HAP-1 (cell line): ENCODE data around the gene PCP4L1.
A peak's percentile ranks its signal among the peaks of the same experiment; 100 is the strongest.
"Not testable (repeated sequence)": the region's sequence is repeated elsewhere in the genome, so short reads cannot be mapped to it uniquely, and the experiment has no call there.

Experiments
- DNase-seq, 2 experiments: peaks; one replicate each; pipeline ENCODE4 v3.0.0-alpha.2; 2016 to 2020; ENCODE audit warnings: low spot score in 2 of 2
- H3K27me3 ChIP-seq: fragments of 250-450 bp; sonication (Bioruptor Pico); 2 replicates; pipeline ENCODE4 v1.5.1; 2020; ENCODE audit warnings: low read depth, mild to moderate bottlenecking, moderate library complexity
- H3K36me3 ChIP-seq: fragments of 250-450 bp; sonication (Bioruptor Pico); replicated peaks from 2 replicates; pipeline ENCODE4 v1.5.1; 2020; ENCODE audit warnings: mild to moderate bottlenecking
- H3K4me1 ChIP-seq: fragments of 250-450 bp; sonication (Bioruptor Pico); 2 replicates; pipeline ENCODE4 v1.5.1; 2020; ENCODE audit warnings: mild to moderate bottlenecking
- H3K4me3 ChIP-seq: fragments of 250-450 bp; sonication (Bioruptor Pico); 2 replicates; pipeline ENCODE4 v1.5.1; 2020; ENCODE audit warnings: mild to moderate bottlenecking, moderate library complexity
- H3K9me3 ChIP-seq: fragments of 250-450 bp; sonication (Bioruptor Pico); 2 replicates; pipeline ENCODE4 v1.5.1; 2020; ENCODE audit warnings: mild to moderate bottlenecking, moderate library complexity
- in situ Hi-C: fragments of 300-500 bp; cut with MboI; formaldehyde crosslinking; loops from 3 replicates; pipeline ENCODE4 v1.14.3; 2020; ENCODE audit warnings: low sequenced_read_pairs, inconsistent platforms, mixed read lengths

The PCP4L1 gene

DNA sequence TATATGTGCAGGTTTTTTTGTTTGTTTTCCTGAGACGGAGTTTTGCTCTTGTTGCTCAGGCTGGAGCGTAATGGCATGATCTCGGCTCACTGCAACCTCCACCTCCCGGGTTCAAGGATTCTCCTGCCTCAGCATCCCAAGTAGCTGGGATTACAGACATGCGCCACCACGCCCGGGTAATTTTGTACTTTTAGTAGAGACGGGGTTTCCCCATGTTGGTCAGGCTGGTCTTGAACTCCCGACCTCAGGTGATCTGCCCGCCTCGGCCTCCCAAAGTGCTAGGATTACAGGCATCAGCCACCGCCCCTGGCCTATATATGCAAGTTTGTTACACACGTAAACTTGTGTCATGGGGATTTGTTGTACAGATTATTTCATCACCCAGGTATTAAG is 33.9 kb upstream of the PCP4L1 start:
- not testable (repeated sequence) for H3K4me3 ChIP-seq
- in situ Hi-C loops: loop anchor here (5.0 kb wide), 1 partner anchor 158 kb away; no protein-coding TSS in a partner anchor

DNA sequence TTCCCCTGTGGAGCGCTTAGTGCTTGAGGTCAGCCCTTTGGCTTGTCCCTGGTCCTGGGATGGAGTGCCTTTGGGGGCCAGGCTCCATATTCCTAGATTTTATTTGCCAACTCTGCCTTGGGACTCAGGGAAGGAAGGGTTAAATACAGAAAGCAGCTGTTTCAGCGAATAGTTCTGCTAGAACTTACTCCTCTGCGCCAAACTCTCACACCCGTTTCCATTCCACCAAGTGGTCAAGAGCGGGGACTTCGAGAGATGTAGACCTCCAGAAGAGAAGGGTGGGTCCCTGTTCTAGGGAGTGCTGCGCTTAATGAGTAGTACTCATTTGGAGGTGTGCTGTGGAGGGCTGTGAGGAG is 33.4 kb upstream of the PCP4L1 start:
- in situ Hi-C loops: loop anchor here (5.0 kb wide), 1 partner anchor 157 kb away; no protein-coding TSS in a partner anchor
- H3K4me3 ChIP-seq: 0 out of 2 replicates have a peak overlapping the region, but pooled peaks have one; percentile 0
- no peak for DNase-seq
- peaks cover 2% of the 10 kb centered on the region; the same call in 1 of the 2 replicates for H3K9me3 ChIP-seq
- H3K27me3 ChIP-seq: no peaks in the 10 kb centered on the region
- peaks cover 11% of the 10 kb centered on the region for H3K4me1 ChIP-seq
- H3K36me3 ChIP-seq: peaks cover 20% of the 10 kb centered on the region

More for the DNA sequence above, 33.9 kb upstream of the PCP4L1 start:
- H3K9me3 ChIP-seq, DNase-seq, H3K27me3 ChIP-seq: not testable (repeated sequence)
- peaks cover 20% of the 10 kb centered on the region for H3K36me3 ChIP-seq
- peaks cover 11% of the 10 kb centered on the region for H3K4me1 ChIP-seq

DNA sequence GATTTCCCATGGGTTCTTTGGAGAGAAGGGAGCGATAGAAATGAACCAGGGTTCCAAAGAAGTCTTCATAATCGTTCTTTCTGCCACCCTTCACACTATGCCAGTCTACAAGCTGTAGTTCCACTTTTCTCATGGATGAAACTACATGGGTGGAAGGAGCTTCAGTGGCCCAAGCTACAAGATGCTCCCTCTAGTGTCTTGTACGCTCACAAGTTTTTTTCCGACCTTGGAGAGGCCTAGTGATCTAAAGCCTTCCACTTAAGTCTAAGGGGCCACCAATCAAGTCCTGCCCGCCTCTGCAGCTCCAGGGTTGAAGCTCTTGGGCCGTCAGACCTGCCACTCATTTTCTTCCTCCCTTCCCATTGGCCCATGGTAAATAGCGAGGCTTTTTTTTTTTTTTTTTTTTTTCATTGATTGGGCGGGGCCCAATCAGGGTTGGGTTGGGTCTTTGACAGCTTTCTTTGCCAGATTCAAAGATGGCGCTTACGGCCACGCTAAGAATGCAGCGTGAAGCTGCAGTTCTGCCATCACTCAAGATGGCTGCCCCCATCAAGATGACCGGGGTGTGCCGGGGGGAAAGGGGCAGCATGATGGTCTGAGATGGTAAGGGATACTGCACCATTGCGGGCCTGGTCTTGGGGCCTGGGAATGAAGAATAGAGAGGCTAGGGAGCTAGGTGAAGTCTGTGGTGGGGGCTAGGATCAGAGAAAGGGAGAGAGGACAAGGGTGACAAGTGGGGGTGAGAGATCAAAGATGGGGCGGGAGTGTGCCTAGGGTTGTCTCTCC is 32.8 kb upstream of the PCP4L1 start, which contains the start of gene TOMM40L:
Gene TOMM40L, plus strand, starts transcription at position 527 of the 786 bp plus-strand sequence. CDS start 430 bp downstream, outside the sequence.
- Histone ChIP-seq H3K9me3 (peaks cover 2% of the 10 kb centered on the region; the same call in 1 of the 2 replicates), H3K4me1 (peaks cover 11% of the 10 kb centered on the region), H3K36me3 (peaks cover 20% of the 10 kb centered on the region), H3K27me3 (no peaks in the 10 kb centered on the region), H3K4me3 (peak within 1 kb of the TSS; percentile 69)
- DNase-seq: peak; percentile 94 to 99
- in situ Hi-C loops: loop anchor here (5.0 kb wide), 1 partner anchor 157 kb away; no protein-coding TSS in a partner anchor

DNA sequence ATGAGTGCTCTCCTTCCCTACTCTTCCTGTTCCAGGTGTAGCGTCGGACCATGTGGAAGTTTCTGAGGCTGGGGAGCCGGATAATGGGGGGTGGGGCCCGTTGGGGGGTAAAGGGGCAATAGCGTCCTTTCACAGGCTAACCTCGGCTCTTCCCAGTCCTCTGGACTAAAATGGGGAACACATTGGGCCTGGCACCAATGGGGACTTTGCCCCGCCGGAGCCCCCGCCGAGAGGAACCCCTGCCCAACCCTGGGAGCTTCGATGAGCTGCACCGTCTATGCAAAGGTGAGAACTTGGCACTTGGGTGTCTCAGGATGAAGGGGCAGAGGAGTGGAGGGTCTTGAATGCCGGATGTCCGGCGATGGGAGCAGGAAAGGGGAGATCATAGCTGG is 32.2 kb upstream of the PCP4L1 start:
- peaks cover 20% of the 10 kb centered on the region for H3K36me3 ChIP-seq
- in situ Hi-C loops: loop anchor here (5.0 kb wide), 1 partner anchor 156 kb away; no protein-coding TSS in a partner anchor
- H3K27me3 ChIP-seq: no peaks in the 10 kb centered on the region
- H3K4me3 ChIP-seq: peak overlapping the region; percentile 69
- peaks cover 11% of the 10 kb centered on the region for H3K4me1 ChIP-seq
- DNase-seq: peak; percentile 22 to 38
- peaks cover 2% of the 10 kb centered on the region; the same call in 1 of the 2 replicates for H3K9me3 ChIP-seq

DNA sequence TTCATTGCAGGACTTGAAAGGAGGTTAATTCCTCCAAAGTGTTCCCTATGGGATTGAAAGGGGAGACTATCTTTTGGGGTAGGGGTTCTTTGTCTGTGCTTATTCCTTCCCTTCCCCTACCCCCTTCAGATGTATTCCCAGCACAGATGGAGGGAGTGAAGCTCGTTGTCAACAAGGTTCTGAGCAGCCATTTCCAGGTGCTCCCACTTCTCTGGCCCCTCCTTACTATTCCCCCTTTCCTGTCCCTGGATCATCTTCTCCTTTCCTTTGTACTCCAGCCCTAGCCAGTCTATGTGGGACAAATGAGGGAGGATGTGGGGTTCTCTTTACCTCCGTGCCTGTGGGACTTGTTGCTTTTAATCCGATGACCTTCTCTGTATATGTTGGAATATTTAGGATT is 31.8 kb upstream of the PCP4L1 start:
- Histone ChIP-seq H3K4me3 (peak overlapping the region; percentile 69), H3K27me3 (no peaks in the 10 kb centered on the region), H3K36me3 (peaks cover 20% of the 10 kb centered on the region), H3K4me1 (peaks cover 11% of the 10 kb centered on the region), H3K9me3 (peaks cover 2% of the 10 kb centered on the region; the same call in 1 of the 2 replicates)
- in situ Hi-C loops: loop anchor here (5.0 kb wide), 1 partner anchor 156 kb away; no protein-coding TSS in a partner anchor
- no peak for DNase-seq

DNA sequence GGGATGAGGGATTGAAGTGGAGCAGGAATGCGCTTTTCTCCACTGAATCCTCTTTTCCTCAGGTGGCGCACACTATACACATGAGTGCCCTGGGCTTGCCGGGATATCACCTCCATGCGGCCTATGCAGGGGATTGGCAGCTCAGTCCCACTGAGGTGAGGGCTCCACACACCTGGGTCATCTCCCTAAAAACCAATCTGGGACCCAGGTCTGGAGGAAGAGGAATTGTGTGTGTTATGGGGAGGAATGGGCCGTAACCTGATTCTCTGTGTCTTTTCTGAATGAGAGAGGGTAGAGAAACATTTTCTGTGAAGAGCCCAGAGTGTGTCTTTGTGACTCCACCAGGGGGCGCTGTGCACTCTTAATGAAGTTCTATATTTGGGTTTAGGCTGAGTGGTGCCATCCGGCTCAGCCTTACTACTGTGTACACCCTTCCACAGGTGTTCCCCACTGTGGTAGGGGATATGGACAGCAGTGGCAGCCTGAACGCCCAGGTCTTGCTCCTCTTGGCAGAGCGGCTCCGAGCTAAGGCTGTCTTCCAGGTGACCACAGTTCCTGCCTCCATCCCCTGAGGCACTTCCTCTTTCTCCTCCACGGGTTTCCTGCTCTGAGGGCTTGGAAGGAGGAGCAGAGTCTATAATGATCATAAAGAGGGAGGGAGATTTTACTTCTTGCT is 31.2 kb upstream of the PCP4L1 start:
- H3K4me3 ChIP-seq: peak overlapping the region; percentile 69
- peaks cover 20% of the 10 kb centered on the region for H3K36me3 ChIP-seq
- in situ Hi-C loops: loop anchor here (5.0 kb wide), 1 partner anchor 155 kb away; no protein-coding TSS in a partner anchor
- peaks cover 2% of the 10 kb centered on the region; the same call in 1 of the 2 replicates for H3K9me3 ChIP-seq
- no peaks in the 10 kb centered on the region for H3K27me3 ChIP-seq
- peaks cover 11% of the 10 kb centered on the region for H3K4me1 ChIP-seq
- peak; percentile 73 to 93 for DNase-seq

DNA sequence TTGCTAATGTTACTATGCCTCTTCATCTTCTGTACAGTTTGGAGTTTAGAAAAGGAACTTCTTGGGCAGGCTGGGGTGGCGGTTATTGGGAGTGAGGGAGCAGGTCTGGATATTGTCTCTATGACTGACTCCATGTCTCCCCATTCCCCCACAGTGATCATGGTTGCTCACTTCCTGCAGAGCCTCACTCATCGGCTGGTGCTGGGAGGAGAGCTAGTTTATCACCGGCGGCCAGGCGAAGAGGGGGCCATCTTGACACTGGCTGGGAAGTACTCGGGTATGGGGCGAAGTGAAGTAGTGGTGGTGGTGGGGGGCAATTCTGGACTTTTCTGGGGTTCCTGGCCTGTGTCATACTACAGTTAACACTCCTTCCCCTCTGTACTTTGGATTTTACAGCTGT is 30.5 kb upstream of the PCP4L1 start:
- Histone ChIP-seq H3K4me3 (no peak overlapping the region), H3K36me3 (peaks cover 20% of the 10 kb centered on the region), H3K4me1 (peaks cover 11% of the 10 kb centered on the region), H3K27me3 (no peaks in the 10 kb centered on the region), H3K9me3 (peaks cover 2% of the 10 kb centered on the region; the same call in 1 of the 2 replicates)
- DNase-seq: no peak
- in situ Hi-C loops: loop anchor here (5.0 kb wide), 1 partner anchor 154 kb away; no protein-coding TSS in a partner anchor

DNA sequence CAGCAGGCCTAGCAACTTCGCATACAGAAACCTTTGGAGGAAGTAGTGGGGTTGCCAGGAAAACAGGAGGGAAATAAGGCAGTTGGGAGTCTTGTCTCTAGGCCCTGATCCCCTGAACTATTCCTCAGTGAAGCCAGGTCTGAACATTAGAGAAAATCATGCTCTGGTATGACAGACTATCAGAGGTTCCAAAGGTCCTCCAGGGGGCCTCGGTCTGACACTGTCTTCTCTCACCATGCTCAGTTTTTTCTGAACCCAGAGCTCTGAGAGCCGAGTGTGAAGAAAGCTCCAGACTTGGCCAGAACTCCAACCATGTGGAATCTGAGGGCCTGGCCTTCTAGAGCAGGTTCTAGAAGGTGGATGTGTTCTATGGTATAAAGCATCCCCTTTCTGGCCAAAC is 28.6 kb upstream of the PCP4L1 start:
- peaks cover 11% of the 10 kb centered on the region for H3K4me1 ChIP-seq
- H3K9me3 ChIP-seq: peaks cover 2% of the 10 kb centered on the region; the same call in 1 of the 2 replicates
- in situ Hi-C loops: loop anchor here (5.0 kb wide), 1 partner anchor 152 kb away; no protein-coding TSS in a partner anchor
- DNase-seq: no peak
- H3K36me3 ChIP-seq: peaks cover 20% of the 10 kb centered on the region
- no peak overlapping the region for H3K4me3 ChIP-seq
- H3K27me3 ChIP-seq: no peaks in the 10 kb centered on the region

DNA sequence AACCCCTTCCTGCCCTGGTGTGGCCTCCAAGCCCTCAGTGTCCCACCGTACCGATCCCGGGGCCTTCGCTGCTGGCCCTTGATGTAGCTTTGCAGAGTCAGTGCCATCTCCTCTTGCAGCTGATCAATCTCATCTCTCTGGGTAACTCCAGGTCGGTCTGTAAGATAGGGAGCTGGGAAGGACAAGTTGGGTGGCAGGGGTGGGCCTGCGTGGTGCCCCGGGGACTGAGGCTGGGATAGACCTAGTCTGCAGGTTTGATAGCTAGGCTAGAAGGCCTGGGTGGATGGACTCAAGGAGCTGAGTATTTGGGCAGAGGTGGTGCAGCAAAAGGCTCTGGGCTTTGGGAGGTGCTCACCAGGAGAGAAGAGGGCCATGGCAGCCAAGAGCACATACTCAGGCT is 27.8 kb upstream of the PCP4L1 start:
- peaks cover 6% of the 10 kb centered on the region for H3K4me1 ChIP-seq
- peaks cover 20% of the 10 kb centered on the region for H3K36me3 ChIP-seq
- H3K4me3 ChIP-seq: no peak overlapping the region
- no peaks in the 10 kb centered on the region for H3K27me3 ChIP-seq
- H3K9me3 ChIP-seq: no peaks in the 10 kb centered on the region
- in situ Hi-C loops: no loop called here
- DNase-seq: no peak

DNA sequence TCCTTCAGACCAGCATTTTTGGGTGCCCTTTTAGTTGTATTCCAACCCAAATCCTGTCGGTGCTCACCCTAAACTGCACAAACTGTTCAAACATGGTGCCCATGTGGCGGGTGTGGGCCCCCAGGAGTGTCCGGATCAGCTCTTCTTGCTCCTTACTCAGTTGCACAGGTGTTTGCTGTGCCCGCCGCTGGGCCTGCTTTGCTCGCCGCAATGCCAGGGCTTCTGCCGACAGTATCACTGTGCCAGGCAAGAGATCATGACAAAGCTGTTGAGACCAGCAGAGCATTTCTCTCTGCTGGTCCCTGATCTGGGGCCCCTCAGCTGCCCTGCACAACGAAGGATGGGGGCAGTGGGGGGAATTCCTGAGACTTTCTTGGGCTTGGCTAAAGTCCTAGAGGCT is 25.4 kb upstream of the PCP4L1 start:
- H3K36me3 ChIP-seq: peaks cover 16% of the 10 kb centered on the region
- H3K4me1 ChIP-seq: no peaks in the 10 kb centered on the region
- H3K27me3 ChIP-seq: no peaks in the 10 kb centered on the region
- in situ Hi-C loops: no loop called here
- H3K9me3 ChIP-seq: no peaks in the 10 kb centered on the region
- no peak overlapping the region for H3K4me3 ChIP-seq
- no peak for DNase-seq

DNA sequence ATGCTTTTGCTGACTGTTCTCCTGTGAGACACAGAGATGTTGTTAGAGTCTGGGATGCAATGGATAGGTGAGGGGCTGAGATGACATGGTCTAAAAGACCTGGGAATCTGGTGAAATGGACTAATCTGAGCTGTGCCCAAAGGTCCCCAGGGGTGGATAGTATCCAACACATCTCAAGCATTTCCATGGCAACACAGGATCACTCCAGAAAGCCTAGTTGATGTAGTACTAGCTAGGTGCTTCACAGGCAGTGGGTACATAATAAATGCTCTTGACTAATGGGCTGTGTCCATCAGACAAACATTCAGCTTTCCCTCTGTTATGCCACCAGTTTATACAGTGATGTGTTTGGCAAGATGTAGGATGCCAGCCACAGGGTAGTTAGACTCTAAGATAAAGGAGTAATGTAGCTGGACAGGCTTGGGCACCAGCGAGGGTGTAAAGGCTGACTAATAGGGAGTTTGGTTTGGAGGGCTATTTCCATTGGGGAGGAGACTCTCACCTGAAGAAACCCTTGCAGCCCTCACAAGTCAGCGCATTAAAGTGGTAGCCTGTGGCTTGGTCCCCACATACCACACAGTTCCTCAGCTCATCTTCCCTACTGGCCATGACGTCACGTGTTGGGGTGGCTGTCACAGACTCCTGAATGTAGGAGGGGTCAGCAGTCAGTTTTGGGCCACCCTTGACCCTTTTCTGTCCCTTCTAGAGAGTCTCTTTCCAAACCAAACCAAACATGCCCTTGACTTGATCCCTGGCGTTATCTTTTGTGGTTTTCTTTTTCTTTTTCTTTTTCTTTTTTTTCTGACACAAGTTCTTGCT is 22.4 kb upstream of the PCP4L1 start:
- Histone ChIP-seq H3K4me3 (no peak overlapping the region), H3K27me3 (0 out of 2 replicates have a peak, but pooled peaks cover under 1% of the 10 kb centered on the region), H3K36me3 (no peaks in the 10 kb centered on the region), H3K4me1 (no peaks in the 10 kb centered on the region), H3K9me3 (no peaks in the 10 kb centered on the region)
- DNase-seq: no peak
- in situ Hi-C loops: no loop called here

DNA sequence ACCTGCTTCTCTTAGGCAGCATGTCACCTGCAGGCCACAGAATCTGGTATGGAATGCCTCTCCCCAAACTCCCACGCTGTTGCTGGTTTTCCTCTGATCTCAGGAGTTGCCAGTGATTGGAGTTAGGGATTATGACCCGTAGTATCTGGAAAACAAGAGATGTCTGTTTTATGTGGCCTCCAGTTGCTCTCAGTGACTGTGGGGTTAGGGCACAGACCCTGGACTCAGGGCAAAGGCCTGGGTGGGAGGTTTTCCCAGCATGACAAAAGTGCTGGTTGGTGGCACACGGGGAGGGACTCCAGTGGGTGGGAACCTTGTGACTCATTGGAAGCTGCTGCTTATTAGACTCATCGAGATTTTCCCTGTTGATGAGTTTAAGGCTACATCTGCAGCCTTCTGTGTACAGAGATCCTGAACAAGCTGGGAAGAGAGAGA is 20.5 kb upstream of the PCP4L1 start, which contains the start of gene NR1I3:
Gene NR1I3, minus strand, starts transcription at position 165 of the 435 bp plus-strand sequence. CDS start 1,638 bp downstream, outside the sequence.
- Histone ChIP-seq H3K9me3 (no peaks in the 10 kb centered on the region), H3K36me3 (no peaks in the 10 kb centered on the region), H3K4me1 (no peaks in the 10 kb centered on the region), H3K27me3 (0 out of 2 replicates have a peak, but pooled peaks cover 2% of the 10 kb centered on the region), H3K4me3 (no peak within 1 kb of the TSS)
- no peak for DNase-seq
- in situ Hi-C loops: no loop called here

DNA sequence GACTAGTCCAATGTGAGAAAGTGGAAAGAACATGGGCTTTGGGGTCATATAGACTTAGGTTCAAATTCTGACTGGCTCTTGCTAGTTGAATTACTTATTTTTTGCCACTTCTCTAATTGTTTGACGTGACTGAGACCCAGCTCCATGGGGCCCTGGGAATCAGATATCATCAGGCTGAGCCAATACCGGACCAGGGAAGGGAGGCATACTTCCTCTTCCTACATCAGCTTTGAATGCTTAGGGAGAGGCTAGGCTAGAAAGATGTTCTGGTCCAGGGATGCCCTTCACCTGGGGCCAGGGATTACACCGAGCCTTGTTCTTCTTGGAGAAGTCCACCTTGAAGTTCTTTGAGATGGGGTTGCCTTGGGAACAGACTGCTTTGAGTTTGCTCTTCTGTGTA is 16.9 kb upstream of the PCP4L1 start:
- no peak for DNase-seq
- in situ Hi-C loops: no loop called here
- H3K4me1 ChIP-seq: no peaks in the 10 kb centered on the region
- no peaks in the 10 kb centered on the region for H3K9me3 ChIP-seq
- H3K4me3 ChIP-seq: no peak overlapping the region
- 0 out of 2 replicates have a peak, but pooled peaks cover 2% of the 10 kb centered on the region for H3K27me3 ChIP-seq
- H3K36me3 ChIP-seq: no peaks in the 10 kb centered on the region
